Common myeloid progenitor, CD34-positive (primary cell): Measurements from ENCODE around the gene FAM181A. TPM values are rescaled to one million over a fixed set of nuclear protein-coding genes. Genes with fewer than 3 reads are reported as not detected.

Experiments
- CTCF ChIA-PET: fragments of 350-600 bp; sonication (Branson Sonifier 250); formaldehyde crosslinking; loops from one replicate; lab custom pipeline; 2021; ENCODE audit warnings: antibody characterized with exemption; lab: Charles Lee
- POLR2A ChIA-PET: fragments of 350-600 bp; sonication (Branson Sonifier 250); formaldehyde crosslinking; loops from one replicate; lab custom pipeline; 2021; ENCODE audit warnings: antibody characterized with exemption; lab: Charles Lee
- DNase-seq, 3 donors: peaks; one replicate each; pipeline versions ENCODE4 v3.0.0 to v3.0.0-alpha.2; 2013
- H3K27ac ChIP-seq, 2 experiments: 1 replicate in 1 of 2; 2 replicates in 1 of 2; pipeline ENCODE4 v1.7.0; 2013; ENCODE audit warnings: inconsistent platforms in 2 of 2, low read length in 2 of 2, mild to moderate bottlenecking in 2 of 2, low read depth in 1 of 2, moderate library complexity in 1 of 2; ENCODE audit not compliant: severe bottlenecking in 2 of 2, insufficient read depth in 1 of 2, poor library complexity in 1 of 2
- H3K27me3 ChIP-seq, 5 experiments: replicated peaks in 2 of 5; 1 replicate in 3 of 5; 2 replicates in 2 of 5; pipeline versions ENCODE4 v1.6.1 to v1.7.0; 2013; ENCODE audit warnings: low read length in 4 of 5, mild to moderate bottlenecking in 2 of 5, moderate library complexity in 2 of 5, inconsistent platforms in 1 of 5; ENCODE audit not compliant: insufficient read depth in 5 of 5, control insufficient read depth in 4 of 5
- H3K36me3 ChIP-seq, 4 experiments: 1 replicate in 2 of 4; 2 replicates in 2 of 4; pipeline versions ENCODE4 v1.6.1 to v1.7.0; 2013; ENCODE audit warnings: low read length in 3 of 4, control low read depth in 1 of 4, mild to moderate bottlenecking in 1 of 4; ENCODE audit not compliant: control insufficient read depth in 4 of 4, insufficient read depth in 4 of 4
- H3K4me1 ChIP-seq, 4 experiments: 1 replicate in 3 of 4; 2 replicates in 1 of 4; pipeline versions ENCODE4 v1.6.1 to v1.7.1; 2013; ENCODE audit warnings: low read length in 3 of 4, mild to moderate bottlenecking in 3 of 4, control low read depth in 1 of 4, inconsistent platforms in 1 of 4, moderate library complexity in 1 of 4; ENCODE audit not compliant: control insufficient read depth in 4 of 4, insufficient read depth in 4 of 4; ENCODE audit errors: control extremely low read depth in 1 of 4
- H3K4me3 ChIP-seq, 7 experiments: 1 replicate in 4 of 7; 2 replicates in 3 of 7; pipeline versions ENCODE4 v1.5.1 to v1.7.0; 2013; ENCODE audit warnings: mild to moderate bottlenecking in 7 of 7, low read length in 6 of 7, moderate library complexity in 6 of 7, inconsistent platforms in 2 of 7, low read depth in 2 of 7, control low read depth in 1 of 7; ENCODE audit not compliant: insufficient read depth in 4 of 7, control insufficient read depth in 1 of 7; ENCODE audit errors: extremely low read depth in 1 of 7
- H3K9me3 ChIP-seq, 5 experiments: 1 replicate in 4 of 5; 2 replicates in 1 of 5; pipeline versions ENCODE4 v1.6.1 to v1.7.1; 2013; ENCODE audit warnings: low read length in 4 of 5, mild to moderate bottlenecking in 2 of 5, inconsistent platforms in 1 of 5, low read depth in 1 of 5, moderate library complexity in 1 of 5; ENCODE audit not compliant: control insufficient read depth in 4 of 5, insufficient read depth in 2 of 5; ENCODE audit errors: control extremely low read depth in 1 of 5
- WGBS: methylation state at CpG from one replicate; pipeline ENCODE4 v1.1.5; 2013; ENCODE audit not compliant: insufficient coverage; 5-methylcytosine and 5-hydroxymethylcytosine counted together
- polyA plus RNA-seq: library from polyadenylated mRNA; unstranded; fragments of 120-200 nt; gene quantifications from one replicate; pipeline ENCODE4 v1.2.1, GENCODE V29; 2013

The FAM181A gene
- polyA plus RNA-seq: not detected

DNA sequence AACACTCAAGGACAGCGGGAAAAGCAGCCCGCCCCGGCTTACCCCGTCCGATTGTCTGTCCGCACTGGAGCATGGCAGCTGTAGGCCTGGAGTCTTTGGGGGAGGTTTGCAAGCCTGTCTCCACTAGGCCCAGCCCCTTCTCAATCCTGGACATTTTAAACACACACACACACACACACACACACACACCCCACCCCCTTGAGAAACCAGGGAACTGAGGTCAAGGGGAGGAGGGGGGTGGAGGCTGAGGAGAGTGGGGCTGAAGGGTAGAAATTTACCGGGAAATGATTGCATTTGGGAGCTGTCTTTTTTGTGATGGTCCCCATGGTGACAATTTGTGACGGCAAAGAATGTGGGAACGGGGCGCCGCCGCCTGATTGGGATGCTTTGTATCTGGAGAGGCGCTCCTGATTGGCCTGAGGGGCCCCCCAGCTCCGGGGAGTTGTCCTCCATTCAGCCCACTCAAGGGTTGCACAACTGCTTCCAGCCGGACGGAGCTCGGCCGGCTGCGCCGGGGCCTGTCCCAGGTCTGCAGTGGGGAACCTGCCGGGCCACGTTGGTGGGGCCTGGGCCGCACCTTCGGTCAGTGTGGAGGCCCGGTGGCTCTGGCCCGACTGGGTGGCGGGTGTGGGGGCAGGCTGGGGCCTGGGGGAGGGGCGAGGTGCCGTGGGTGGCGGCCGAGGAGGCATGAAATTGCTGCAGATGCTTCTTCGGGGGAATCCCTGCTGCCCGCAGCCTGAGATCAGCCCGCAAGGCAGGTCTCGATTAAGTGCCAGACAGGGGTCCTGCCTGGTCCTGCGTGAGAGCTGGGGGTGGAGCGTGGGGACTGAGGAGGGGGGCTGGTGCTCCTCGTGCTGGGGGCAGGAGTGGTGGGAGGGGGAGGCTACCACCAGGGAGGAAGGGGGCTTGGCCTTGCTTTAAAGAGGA lies at the start of gene FAM181A:
FAM181A (plus strand) TSS at position 472 of the 927 bp plus-strand sequence. CDS start 942 bp downstream, outside the sequence.
- 88% methylated on average over 24 of the region's 38 CpGs for WGBS
- H3K27me3 ChIP-seq: peaks cover 0 to 2% (median 0%) of the 10 kb centered on the region in 5 experiments
- ChIA-PET CTCF (interaction anchor here (1.4 kb wide), 1 partner anchor 12 kb away, joined by 3 read pairs; no protein-coding TSS in a partner anchor), POLR2A (interaction anchor here (0.6 kb wide), 1 partner anchor 96 kb away, joined by 3 read pairs; no protein-coding TSS in a partner anchor)
- no peak for DNase-seq
- no peaks in the 10 kb centered on the region for H3K9me3 ChIP-seq
- no peak within 1 kb of the TSS for H3K27ac ChIP-seq
- H3K36me3 ChIP-seq: no peaks in the 10 kb centered on the region
- H3K4me3 ChIP-seq: no peak within 1 kb of the TSS
- no peaks in the 10 kb centered on the region for H3K4me1 ChIP-seq

DNA sequence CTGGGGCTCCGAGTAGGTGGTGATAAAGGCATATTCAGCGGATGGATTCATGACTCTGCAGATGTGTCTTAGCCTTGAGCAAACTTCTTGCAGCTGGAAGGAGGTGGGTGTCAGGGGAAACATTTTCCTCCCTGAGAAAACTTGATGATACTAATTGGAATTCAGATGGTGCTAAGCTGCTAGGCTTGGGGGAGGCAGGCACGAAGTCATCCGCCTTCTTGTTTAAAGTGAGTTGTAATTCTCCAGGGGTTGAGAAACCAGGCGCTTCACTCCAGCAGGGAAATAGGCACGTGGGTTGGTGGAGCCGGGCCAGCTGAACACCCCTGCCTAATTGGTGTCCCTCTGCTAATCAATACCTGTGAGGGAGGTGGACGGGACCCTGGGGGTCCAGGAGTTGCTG lies 48.9 kb upstream of the FAM181A start:
- Histone ChIP-seq H3K27me3 (peaks cover 0 to 29% (median 3%) of the 10 kb centered on the region in 5 experiments), H3K4me3 (no peak overlapping the region), H3K9me3 (peaks cover 0 to 4% (median 0%) of the 10 kb centered on the region in 5 experiments), H3K4me1 (no peaks in the 10 kb centered on the region), H3K36me3 (no peaks in the 10 kb centered on the region), H3K27ac (no peak overlapping the region)
- ChIA-PET POLR2A (no interaction called here), CTCF (no interaction called here)
- no peak for DNase-seq
- WGBS: 54% methylated on average over 8 of the region's 8 CpGs

DNA sequence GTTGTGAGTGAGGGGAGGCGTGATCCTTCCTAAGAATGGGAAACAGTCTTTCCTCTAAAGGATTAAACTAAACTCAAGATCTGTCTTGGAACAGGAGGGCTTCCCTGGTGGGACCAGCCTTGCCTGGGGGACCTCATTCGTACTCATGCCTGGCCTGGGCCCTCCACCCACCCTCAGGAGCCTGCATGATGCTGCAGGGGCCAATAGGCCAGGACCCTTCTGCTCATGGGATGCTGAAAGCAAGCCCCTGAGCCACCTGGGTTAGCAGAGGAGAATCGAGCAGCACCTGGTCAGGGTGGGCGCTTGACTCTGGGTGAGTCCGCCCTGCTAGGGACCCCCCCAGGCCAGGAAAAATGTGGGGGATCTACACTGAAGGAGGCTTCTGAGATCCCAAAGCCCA lies 48.3 kb upstream of the FAM181A start:
- Histone ChIP-seq H3K4me1 (no peaks in the 10 kb centered on the region), H3K36me3 (no peaks in the 10 kb centered on the region), H3K9me3 (peaks cover 0 to 3% (median 0%) of the 10 kb centered on the region in 5 experiments), H3K27me3 (peaks cover 0 to 29% (median 3%) of the 10 kb centered on the region in 5 experiments), H3K4me3 (no peak overlapping the region), H3K27ac (no peak overlapping the region)
- ChIA-PET POLR2A (no interaction called here), CTCF (no interaction called here)
- DNase-seq: no peak
- 100% methylated on average over 3 of the region's 5 CpGs for WGBS

DNA sequence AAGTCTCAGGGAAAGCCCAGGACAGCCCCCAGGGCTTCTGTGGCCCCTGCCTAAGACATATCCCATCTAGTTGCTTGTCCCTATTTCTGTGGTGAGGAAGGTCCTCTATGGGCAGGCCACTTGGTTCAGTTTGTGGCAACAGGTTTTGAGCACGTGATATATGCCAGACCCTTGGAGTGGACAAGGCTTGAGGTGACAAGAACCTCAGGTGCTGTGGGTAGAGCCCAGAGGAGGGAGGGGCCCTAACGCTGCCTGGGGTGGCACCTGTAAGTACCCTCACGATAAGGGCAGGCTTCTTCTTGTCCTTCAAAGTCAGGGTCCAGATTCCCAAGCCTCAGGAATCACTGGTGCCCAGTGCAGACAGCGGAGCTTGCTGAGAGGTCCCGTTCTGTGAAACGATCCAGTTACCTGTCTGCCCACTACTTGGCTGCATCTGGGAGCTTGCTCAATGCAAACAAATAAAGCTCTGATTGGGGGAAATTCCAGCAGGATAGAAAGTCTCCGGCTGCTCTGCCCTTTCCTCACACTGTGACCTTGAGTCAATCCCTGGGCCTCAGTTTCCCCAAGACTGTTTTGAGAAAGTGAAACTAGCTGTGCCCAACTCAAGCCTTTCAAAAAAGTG lies 47.7 kb upstream of the FAM181A start:
- Histone ChIP-seq H3K4me3 (no peak overlapping the region), H3K4me1 (no peaks in the 10 kb centered on the region), H3K27me3 (peaks cover 0 to 29% (median 3%) of the 10 kb centered on the region in 5 experiments), H3K9me3 (peaks cover 0 to 3% (median 0%) of the 10 kb centered on the region in 5 experiments), H3K36me3 (no peaks in the 10 kb centered on the region), H3K27ac (no peak overlapping the region)
- CTCF ChIA-PET: no interaction called here
- POLR2A ChIA-PET: no interaction called here
- WGBS: 58% methylated on average over 6 of the region's 7 CpGs
- DNase-seq: no peak

DNA sequence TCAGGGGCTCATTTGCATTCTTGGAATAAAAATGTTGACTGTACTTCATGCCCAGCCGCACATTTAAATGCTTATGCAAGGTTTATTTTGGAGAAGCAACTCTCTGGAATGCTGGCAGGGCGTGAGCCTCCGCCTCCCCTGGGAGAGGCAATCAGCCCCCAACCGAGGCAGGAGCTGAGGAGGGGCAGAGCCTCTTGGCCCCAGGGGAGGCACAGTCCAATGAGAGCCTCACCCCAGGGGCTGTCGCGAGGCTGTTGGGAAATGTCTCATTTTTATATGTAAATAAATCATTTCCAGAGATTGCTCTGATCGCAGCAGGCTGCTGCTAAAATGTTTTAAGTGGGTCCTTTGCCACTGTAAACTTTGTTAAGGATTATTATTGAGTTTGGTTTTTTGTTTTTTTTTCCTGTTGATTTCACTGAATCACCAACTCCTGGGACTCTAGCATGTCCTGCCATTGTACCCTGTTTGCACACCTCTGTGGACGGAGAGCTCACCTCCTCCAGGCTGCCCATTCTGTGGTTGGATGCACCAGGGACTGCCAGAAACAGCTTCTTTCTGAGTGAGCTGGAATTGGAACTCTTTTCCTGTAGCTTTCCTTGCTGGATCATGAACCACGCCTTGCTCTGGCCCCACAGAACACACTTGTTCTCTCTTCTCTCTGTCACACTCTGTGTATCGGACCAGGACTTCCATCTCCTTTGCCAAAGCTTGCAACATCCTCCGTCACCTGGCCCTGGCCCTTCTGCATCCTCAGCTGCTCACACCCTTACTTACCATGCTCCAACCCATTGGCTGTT lies 46.9 kb upstream of the FAM181A start:
- WGBS: 58% methylated on average over 8 of the region's 11 CpGs
- POLR2A ChIA-PET: no interaction called here
- H3K4me3 ChIP-seq: no peak overlapping the region

DNA sequence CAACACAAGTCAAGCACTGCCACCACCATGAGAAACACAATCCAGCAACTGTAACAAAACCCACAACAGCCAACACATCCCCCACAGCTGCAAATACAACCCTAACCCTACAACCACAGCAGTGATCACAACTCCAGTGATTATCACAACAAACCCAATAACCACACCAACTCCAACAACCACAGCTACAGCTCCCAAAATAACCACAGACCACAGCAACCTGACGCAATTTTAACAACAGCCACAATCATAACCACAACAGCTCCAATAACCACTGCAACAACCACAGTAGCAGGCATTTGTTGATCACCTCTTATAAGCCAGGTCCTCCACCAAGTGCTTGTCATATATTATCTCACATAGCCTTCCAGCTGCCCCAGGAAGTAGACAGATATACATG lies 42.2 kb upstream of the FAM181A start:
- no CpG with 5 or more reads among the region's 1 CpG for WGBS
- ChIA-PET CTCF (interaction anchor here (0.6 kb wide), 1 partner anchor 16 kb away, joined by 3 read pairs; no protein-coding TSS in a partner anchor), POLR2A (no interaction called here)
- H3K9me3 ChIP-seq: peaks cover 0 to 6% (median 2%) of the 10 kb centered on the region in 5 experiments
- H3K27ac ChIP-seq: no peak overlapping the region
- no peaks in the 10 kb centered on the region for H3K36me3 ChIP-seq
- DNase-seq: no peak
- no peaks in the 10 kb centered on the region for H3K4me1 ChIP-seq
- peaks cover 2 to 18% (median 6%) of the 10 kb centered on the region in 5 experiments for H3K27me3 ChIP-seq
- H3K4me3 ChIP-seq: no peak overlapping the region

More for the DNA sequence above, 46.9 kb upstream of the FAM181A start:
- H3K27me3 ChIP-seq: peaks cover 0 to 29% (median 3%) of the 10 kb centered on the region in 5 experiments
- no peaks in the 10 kb centered on the region for H3K36me3 ChIP-seq
- no peaks in the 10 kb centered on the region for H3K4me1 ChIP-seq
- CTCF ChIA-PET: no interaction called here
- no peak overlapping the region for H3K27ac ChIP-seq
- no peak for DNase-seq
- H3K9me3 ChIP-seq: peaks cover 0 to 6% (median 0%) of the 10 kb centered on the region in 5 experiments
